NCI-H1048 (cell line): ENCODE measurements around the gene SPRING1.

Source experiments
- DNase-seq: peaks from one replicate; lab custom pipeline; 2025; lab: John Stamatoyannopoulos, UW

SPRING1 gene

DNA sequence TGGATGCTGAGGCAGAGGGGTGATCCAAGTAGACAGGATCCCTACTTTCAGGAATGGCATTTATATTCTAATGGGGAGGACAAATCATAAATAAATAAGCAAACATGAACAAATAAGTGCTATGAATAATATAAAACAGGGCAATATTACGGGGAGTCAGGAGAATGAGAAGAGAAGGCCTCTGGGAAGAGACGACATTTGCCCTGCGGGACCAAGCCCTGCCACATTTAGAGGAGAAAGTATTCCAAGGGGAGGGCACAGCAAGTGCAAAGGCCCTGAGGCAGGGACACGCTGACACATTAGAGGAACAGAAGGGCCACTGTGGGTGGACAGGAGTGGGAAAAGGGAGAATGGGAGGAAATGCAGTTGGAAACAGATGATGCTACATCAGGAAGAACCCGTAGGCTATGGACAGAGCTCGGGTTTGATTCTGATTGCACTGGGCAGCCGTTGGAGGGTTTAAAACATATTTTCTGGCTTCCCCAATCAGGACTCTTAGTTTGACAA is 1.6 kb upstream of the SPRING1 start:
- DNase-seq, result no peak

DNA sequence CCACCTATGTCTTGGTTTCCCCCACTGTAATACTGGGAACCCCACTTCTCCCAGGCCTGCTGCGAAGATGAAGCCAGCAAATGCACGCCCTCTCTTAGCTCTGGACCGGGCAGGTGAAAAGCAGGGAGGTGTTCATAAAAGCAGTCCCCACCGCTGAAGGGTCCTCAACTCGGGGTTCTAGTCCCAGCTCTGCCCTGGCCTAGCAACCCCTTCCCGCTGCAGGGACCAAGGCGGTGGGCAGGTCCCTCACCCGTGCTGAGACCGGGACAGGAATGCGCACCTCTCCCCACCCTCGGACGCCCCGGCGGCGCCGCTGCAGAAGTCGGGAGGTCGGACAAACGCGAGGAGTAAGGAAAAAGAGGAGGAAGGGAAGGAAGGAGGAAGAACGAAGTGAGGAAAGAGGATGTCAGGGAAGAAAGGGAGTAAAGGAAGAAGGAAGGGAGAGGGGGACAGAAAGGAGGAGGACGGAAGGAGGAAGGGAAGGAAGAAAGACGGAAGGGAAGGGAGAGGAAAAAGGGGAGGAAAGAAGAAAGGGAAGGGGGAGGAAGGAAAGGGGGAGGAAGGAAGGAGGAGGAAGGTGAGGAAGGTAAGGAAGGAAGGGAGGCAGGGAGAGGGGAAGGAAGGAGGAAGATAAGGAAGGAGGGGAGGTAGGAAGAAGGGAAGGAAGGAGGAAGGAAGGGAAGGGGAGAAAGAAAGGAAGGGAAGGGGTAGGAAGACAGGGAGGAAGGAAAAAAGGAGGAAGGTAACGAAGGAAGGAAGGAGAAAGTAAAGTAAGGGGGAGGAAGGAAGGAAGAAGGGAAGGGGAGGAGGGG is 701 bp downstream of the SPRING1 start:
- DNase-seq, result no peak

DNA sequence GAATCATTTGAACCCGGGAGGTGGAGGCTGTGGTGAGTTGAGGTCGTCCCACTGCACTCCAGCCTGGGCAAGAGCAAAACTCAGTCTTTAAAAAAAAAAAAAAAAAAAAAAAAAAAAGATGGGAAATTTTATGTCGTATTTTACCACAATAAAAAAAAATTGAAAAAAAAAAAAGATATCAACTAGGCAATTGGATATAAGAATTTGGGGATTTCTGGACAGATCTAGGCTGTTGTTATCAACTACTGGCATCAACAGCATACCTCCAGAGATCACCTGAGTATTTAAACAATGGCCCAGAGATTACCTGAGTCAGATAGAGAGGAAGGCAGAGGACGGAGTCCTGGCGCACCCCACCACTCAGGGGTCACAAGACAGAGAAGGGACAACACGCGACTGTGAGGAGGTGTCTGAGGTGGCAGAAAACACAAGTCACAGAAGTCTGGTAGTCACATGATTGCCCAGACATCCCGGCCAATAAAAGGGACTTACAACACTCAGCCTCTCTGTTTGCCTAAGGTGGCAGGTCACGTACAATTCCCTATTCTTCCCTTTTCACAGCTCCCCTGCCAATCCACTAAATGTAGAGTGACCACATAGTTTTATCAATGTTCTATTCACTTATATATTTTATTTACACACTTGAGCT is 1.8 kb downstream of the SPRING1 start:
- no peak for DNase-seq

DNA sequence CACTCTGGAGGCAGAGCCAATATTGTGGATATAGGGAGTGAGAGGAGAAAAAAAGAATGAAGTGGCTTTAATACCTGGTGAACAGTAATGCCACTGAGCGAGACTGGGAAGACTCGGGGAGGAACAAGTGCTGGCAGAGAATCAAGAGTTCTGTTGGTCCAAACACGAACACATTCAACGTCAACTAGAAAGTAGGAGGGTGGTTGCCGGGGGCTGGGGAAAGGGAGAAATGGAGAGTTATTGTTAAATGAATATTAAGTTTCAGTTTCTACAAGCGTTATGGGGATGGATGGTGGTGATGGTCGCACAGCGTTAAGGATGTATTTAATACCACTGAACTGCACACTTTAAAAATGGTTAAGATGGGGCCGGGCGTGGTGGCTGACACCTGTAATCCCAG is 2.8 kb downstream of the SPRING1 start:
- no peak for DNase-seq

DNA sequence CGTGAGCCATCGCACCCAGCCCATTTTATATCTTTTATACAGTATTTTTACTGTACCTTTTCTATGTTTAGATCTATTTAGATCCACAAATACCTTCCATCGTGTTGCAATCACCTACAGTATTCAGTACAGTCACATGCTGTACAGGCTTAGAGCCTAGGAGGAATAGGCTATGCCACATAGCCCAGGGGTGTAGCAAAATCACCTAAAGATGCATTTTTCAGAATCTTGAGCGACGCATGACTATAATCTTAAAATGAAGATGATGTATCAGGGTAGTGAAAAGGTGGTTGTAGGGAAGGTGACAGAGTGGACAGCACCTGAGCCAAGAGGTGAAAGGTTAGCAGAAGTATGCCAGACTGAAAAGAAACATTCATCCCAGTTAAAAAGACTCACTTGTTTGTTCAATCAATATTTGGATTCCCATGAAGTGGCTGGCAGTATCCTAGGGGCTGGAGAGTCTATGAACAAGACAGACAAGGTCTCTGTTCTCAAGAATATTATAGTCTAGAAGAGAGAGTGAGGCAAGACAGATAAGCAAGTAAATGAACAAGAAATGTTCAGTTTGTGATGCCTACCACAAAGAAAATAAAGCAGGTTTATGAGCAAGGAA is 3.6 kb downstream of the SPRING1 start:
- no peak for DNase-seq

DNA sequence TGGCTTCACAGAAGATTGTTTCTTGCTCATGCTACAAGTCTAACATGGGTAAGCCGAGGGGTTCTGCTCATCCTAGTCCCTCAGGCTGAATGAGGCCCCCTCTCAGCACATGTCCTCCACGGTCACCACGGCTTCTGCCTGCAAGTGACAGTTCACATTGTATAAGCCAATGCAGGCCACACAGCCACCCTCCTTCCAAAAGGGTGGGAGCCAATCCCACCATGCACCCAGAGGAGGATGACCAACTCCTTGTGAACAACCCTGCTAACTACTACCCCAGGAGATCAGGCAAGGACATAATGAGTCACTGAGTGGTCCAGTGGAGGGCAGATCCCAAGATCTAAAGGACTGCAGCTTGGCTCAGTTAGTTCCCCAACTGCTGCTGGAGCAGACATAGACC is 6.1 kb downstream of the SPRING1 start:
- DNase-seq, result no peak

DNA sequence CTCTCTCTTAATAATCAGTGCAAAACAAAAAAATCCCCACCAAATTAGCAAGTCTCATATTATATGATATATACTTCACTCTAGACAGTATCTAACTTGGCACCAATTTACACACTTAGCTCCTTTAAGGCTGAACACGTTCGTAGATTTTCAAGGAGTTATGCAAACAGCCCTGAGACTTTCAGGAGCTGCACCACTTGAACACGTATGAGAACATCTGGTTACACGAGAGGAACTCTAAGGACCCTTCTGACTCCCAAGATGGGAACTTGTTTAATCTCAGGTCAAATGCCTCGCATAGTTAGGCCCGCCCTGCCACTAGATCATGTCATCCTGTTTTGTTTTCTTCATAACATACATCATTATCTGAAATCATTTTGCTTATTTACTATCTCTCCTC is 10.0 kb downstream of the SPRING1 start:
- no peak for DNase-seq

DNA sequence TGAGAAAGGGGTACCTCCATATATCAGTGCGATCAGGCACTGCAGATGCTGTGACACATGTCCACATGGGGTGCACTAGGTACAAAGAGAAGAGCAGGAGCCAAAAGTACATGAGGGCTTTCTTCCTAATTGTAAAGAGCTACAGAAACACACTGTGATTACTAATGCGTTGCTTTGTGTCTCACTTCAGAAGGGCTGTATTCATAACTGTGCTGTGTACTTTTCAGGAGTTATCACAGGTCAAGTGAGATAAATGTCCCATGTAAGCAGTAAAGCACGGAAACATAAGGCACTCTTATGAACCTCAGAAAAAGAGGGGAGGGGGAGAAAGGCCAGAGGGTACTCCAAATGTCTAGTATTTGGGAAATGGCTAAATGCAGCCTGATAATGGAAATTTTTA is 10.6 kb downstream of the SPRING1 start:
- DNase-seq, result no peak

DNA sequence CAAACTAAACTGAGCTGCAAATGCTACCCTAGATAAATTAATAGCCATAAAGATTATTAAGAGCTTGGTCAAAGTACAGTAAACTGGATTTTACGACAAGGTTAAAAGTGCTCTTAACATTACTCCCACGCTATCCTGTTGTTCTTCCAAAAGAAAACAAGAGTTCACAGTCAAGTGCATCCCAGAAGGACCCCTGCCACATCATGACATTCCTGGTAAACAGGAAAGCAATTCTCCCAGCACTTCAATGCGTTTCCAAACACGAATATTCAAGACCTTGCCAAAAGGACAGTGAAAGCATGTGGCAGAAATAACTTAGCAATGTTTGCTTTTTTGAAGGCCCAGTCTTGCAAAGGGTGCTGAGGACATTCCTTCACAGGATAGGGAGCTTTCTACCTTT is 11.2 kb downstream of the SPRING1 start:
- no peak for DNase-seq

DNA sequence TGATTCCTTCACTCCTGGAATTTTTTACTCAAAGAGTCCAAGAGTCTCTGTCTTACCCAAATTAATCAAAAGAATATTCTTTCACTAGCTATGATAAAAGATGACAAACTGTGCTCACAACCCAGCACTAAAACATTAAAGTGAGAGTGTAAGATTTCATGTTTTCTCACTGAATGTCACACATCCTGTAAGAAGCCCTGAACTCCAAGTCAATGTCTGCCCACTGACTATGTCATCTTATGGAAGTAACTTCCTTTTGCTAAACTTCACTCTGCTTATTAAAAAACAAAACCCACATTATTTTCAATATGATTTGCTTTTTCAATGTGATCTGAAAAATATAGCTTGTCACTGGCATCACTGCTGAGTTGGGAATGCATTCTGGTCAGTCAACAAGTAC is 15.6 kb downstream of the SPRING1 start:
- DNase-seq, result no peak

DNA sequence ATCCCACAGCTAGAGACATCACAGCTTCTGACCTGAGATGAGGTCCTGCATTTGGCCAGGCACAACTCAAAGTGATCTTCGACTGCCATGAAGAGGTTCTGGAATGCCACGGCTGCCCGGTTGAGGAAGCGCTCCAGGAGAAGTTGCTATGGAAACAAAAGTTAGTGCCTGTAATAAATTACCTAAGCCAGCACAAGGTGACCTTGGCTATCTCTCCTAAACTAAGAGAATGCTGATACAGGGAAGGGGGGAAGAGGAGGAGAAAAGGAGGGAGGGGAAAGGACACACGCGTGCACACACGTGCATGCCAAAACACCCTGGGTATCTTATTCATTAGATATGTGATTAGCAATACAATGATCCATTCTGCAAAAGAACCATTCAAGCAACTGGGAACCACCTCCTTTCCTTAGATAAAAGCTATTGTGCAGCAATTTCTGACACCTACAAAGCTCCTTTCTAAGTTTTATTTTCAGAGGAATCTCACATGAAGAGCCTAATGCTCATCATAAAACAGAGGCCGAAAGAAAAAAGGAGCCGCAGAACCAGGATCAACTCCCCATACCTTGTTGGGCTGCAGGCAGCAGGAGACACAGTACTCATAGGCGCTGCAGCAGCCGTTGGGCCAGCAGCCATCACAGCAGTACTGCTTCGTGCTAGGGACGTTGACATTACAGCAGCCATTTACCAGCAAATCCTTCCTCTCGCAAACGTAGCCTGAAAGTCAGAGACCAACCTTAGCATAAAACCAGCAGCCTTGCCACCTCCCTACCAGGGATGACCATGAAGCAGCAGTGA is 17.9 kb downstream of the SPRING1 start:
- DNase-seq, result no peak

DNA sequence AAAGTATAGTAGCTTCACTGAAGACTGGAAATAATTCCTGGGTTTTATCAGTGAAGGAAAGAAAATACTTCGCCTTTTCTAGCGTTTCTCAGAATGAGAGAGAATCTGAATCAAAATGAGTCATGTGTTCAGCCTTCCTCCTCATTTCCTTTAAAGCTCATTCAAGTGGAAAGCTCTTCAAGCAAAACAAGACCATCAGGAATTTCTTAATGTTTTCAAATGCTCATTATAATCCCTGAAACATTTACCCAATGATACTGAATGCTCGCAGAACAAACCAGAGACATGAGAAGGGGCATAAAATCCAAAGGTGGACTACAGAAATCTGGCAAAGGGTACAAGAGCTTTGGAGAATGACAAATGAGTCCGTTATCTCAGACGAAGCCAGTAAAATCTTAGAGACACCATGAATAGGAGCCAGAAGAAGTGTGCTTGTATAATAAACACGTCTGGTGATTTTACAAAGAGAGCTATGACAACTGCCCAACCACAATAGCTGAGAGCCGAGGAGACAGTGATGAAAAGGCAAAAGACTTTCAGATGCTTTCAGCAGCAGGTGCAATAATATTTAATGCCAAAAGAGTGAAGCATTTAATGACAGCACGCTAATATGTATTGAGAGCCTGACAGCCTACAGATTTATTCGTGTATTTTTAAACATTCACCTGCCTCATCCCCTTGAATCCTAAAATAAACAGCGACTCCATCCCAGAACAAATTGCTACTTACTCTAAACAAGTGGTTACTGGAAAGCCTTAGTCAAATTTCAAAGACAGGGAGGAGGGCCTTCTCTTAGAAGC is 19.0 kb downstream of the SPRING1 start:
- no peak for DNase-seq

DNA sequence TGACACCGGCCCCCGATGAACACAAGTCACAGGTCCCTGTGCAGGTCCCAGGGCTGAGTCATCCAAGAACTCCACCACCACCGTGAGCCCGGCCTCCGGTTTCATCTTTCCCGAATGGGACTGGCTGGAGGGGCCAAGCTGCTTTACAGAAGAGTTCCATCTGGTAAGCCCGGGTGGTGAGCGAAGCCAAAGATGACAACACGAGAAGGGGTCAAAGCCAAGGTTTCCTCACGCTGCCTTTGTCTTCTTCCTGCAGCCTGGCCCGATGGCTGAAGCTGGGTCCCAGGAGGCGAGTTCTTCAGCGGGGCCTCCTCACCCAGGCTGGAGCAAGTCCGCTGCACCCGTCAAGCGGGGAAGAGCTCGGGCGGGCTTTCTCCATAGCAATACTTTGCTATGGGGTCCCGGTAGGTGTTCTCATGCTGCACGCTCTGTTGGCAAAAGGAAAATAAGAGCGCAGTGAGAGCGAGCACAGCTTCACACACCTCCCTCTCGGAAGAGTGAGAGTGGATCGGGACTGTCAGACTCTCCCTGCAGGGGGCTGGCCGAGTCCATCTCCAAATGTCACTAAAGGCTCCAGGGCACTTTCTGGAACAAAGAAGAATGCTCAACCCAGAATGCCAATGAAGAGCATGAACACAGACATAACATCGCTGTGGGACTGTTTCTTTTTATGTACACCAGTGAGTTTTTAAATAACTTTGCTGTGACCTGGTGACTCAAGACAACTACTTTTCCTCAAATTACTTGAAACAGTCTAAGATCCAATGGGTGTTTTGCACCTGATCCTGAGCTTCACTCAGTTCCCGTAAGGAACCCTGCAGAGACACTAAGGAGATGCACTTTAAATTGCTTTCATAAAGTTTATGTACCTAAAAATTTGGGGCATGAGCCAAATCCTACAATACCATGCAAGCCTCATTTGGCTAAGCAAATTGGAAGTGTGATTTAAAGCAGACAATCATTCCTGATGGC is 20.1 kb downstream of the SPRING1 start:
- no peak for DNase-seq

DNA sequence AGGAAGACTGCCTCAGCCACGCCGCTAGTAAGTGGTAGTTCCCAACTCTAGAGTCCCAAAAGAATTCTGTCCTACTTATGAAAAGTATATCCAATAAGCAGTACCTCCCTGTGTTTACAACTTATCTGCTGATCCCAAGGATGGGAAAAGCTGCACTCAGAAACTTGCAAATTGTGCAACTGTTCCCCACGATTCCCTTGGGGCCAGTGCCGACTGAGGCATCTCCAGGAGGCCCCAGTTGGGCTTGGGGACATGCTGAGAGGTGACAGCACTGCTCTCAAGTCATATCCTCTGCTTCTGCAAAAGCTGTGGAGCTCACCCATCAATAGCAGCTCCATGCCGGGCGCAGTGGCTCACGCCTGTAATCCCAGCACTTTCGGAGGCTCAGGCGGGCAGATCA is 23.7 kb downstream of the SPRING1 start:
- DNase-seq, result no peak

DNA sequence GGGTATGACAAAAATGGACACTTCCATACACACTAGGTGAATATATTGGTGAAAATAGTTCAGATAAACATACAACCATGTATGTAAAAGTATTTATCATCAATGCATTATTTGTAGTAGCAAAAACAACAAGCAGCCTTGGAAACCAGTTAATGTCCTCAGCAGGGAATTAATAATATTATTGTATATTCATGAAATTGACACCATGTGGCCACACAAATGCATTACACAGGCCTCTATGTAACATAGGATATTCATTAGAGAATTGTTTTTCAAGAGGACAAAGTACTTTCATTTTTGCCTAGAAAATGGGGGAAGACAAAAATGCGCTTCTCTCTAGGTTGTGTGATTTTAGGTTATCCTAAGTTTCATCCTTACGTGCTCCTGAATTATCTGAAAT is 24.3 kb downstream of the SPRING1 start:
- DNase-seq, result no peak

DNA sequence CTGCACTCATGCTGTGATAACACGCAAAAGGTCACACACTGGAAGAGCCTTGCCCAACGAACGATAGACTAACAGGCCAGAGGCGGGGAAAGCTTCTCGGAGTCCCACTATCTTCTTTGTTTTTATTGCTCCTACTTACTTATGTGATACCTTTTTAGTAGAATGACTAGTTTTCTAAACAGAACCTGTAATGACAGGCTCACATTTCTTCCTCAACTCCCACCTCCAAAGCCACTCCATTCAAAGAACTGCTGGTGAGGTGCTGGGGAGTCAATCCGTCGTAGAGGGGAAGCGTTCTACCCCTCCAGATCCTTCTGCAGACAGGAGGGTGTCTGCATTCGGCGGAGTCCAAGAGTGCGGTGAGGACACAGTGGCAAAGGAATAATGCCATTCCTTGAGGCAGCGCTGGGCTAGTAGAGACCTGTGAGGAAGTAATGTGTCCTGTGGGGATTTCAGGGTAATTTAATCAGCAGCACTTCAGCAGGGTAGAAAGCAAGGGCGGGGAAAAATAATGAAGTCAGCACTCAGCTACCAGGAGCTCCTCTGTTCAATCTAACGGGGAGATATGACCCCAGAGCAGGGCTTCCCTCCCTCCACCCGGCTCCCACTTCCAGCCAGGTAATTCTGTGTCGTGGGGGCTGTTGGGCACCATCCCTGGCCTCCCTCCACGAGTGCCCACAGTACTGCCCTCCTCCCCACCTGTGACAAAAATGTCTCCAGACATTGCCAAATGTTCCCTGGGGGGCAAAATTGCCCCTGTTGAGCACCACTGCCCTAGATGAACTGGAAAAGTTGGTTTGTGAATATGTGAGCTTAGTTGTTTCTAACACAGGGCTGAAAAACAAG is 25.2 kb downstream of the SPRING1 start:
- no peak for DNase-seq

DNA sequence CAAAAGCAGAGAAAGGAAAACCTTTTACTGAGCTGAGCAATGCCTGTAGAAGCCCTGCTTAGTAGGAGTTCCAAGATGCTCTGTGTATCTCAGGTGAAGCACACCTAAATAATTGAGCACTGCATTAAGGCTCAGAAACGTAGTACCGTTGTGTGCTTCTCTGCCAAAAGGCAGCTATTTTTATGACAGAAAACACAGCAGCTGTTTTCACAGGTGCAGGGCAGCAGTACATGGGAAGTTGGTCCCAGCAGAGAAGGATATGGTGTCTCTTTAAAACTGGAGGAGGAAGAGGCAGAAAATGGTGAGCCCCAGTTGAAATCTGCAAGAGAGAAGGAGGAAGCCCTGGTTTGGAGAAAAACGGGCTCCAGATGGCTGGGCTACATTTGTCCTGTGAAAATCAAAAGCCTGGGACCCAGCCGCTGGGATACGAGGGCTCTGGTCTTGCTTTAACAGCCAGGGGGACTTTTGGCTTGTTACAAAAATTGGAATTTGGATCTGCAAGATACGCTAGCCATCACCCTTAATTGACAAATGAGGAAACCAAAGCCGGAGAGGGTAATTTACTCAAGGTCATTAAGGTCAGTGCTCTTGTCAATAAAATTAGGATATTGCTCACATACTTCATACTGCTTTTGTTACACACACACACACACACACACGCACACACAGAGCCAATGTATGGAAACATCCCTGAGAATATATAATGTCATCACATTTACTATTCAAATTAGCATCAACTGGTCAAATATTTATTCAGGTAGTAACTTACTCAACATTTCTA is 27.3 kb downstream of the SPRING1 start:
- no peak for DNase-seq

DNA sequence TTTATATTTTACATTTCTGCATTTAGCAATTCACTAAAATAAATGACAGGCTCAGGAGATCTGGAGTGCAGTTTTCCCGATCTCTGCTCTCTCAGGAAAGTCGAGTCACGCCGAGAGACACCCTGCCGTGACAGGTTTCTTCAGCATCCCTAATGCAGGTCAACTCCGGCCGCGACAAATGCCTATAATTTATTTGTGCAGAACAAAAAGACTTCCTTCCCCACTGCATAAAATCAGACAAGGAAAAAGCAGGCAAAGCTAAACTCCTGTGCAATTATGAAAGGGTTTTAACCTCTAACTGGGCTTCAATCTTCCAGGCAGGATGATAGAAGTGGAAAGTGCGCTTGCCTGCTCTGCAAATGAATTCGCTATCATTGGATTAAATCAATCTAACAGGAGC is 28.1 kb downstream of the SPRING1 start:
- no peak for DNase-seq
